ENCODE results near the gene TEX2.
"Not testable (repeated sequence)": the region's sequence is repeated elsewhere in the genome, so short reads cannot be mapped to it uniquely, and the experiment has no call there.

TEX2 gene

DNA sequence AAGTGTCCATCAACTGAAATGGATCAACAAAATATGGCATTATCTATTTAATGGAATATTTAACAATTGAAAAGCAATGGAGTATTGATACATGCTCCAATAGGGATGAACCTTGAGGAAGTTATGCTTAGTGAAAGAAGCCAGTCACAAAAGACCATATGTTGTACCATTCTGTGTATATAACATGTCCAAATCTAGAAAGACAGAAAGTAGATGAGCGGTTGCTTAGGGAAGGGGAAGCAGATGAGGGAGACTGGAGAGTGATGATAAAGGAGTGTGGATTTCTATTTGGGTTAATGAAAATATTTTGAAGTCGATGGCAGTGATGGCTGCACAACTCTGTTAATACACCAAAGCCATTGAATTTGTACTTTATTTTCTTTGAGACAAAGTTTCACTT lies 124.6 kb downstream of the TEX2 start:
- DNase-seq (ENCODE audit: low spot score) = no peak

DNA sequence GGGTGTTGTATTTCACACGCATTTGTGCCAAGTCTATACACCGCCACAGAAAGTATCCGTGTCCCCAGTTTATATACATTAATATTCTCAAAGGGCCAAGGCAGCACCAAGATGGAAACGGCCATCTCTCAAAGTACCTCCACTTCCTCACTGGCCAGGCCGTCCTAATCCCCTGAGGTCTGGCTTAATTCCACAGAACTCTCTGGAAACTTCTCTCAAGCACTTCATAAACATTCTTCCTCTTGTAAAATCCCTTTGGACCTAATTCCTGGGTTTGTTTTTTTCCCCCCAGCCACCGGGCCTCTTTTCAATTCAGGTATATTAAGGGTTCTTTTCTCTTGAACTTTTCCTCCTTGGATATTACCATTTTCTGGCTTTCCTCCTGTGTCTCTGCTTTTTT lies 128.1 kb downstream of the TEX2 start:
- no peak for DNase-seq (ENCODE audit: low spot score)

DNA sequence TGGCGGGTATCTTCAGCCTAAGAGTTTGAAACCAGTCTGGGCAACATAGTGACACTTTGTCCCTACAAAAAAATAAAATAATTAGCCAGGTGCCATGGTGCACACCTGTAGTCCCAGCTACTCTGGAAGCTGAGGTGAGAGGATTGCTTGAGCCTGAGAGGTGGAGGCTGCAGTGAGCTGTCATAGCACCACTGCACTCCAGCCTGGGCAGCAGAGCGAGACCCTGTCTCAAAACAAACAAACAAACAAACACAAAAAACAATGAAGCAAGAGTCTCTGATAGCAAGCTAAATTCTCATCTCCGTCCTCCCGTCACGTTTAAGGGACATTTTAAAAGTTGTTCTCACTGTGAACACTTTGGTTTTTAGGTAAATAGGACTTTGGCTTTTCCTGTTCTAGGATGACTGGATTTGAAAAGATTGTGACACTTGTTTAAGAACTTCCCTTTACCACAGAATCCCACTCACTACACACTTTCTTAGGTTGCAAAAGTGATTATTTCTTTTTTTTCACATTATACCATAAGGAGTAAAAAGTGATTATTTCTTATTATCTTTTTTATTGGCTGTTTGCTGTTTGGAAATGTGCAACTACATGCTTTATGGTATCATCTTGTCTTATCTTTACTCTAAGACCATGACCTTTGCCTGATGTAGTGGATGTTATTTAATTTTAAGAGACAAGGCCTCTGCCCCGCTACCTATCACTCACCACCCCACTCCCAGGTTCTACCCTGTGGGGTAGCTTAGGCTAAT lies 128.7 kb downstream of the TEX2 start:
- DNase-seq (ENCODE audit: low spot score) = no peak

DNA sequence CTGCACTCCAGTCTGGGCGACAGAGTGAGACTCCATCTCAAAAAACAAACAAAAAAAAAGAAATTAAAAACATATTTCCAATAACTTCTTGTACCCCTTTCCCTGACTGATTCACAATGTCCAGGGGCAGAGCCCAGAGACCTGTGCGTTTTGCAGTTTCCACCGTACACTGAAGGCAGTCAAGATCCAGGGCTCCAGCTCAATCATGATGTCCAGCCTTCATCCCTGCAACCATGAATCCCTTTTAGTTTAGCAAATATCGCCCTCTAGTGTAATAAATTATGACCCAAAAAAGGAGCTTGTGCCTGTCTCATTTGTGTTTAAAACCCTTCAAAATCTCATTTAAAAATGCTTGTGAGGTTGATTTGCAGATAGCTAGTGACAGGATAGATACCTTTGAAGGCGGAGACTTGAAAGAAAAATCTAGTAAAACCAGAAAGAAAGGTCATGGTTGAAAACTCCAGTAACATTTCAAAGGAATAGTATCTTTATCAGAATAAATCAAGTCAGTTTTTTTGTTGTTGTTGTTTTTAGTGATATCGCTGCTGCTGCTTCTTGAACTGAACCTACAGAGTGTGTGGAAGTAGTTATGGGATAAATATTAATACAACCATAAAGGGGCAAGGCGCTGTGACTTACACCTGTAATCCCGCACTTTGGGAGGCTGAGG lies 129.4 kb downstream of the TEX2 start:
- peak; percentile 71 for DNase-seq (ENCODE audit: low spot score)

DNA sequence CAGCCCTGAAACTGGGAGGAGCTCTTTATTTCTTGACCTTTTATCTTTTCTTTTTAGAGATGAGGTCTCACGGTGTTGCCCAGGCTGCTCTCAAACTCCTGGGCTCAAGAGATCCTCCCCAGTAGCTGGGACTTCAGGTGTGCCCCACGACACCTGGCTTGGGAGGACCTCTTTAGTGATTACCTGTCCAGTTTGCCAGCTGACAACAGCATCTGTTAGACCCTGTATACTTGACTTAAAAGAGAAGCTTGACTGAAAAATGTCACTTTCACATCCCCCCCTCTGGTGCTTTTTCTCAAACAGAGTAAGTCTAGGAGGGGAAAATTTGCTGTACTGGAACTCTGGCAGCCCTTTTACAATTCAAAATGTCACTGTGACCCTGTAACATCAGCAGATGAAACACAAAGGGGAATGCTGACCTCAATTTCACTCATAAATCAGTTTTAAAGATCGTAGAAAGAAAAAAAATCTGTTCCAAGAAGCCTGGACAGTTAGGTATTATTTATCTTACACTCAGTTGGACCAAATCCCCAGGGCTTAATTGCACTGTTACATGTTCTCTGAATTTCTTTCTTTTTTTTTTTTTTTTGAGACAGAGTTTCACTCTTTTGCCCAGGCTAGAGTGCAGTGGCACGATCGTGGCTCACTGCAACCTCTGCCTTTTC lies 131.3 kb downstream of the TEX2 start:
- DNase-seq (ENCODE audit: low spot score) = no peak

DNA sequence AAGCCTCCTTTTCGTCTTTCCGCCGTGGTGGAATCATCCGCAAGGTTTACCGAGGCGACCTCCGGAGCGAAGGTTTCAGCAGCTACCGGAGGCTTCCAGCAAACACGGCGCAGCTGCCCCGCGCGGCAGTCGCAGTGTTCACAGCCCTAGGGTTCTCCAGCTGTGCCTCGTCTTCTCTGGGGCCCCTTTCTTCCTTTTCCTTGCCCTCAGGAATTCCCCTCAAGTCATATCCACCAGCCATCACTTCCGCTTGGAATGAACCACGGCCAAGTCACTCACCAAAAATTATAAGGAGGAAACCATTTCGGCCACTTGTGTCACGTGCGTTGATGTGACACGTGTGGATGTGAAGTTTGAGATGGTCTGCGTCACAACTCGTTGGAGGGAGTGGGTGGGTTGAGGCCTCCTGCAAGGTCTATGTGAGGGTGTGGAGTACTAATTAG lies 132.5 kb downstream of the TEX2 start:
- DNase-seq (ENCODE audit: low spot score) = no peak

DNA sequence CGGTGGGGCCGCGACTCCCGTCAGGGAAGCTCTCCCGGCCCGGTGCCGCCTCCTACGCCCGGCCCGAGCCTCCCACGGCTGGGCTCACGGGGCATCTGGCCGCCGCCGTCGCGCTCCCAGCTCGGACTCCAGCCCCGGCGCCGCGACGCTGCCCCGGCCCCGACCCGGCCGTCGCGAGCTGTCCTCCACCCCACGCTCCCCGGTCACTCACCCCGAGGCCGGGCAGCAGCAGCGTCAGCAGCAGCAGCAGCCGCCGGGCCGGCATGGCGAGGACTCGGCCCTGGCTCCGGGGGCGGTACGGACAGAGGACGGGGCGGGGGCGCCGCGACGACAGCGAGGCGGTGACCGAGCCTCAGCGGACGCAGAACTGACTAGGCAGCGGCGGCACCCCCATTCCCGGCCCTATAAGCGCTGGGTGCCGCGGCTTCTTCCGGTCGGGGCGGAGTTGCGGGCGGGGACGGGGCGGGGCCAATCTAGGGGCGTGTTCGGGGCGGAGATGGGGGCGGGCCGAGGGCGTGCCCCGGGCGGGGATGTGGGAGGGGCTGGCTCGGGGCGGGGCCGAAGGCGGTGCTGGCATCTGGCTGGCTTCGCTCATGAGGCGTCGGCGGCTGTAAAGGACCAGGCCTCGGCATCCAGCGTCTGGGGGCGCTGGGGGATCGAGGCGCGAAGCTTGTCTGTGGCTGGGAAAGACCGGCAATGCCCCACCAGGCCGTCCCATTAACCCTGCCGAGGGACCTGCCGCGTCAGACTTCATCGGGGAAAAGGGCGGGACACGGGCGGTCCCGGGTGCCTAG lies 133.1 kb downstream of the TEX2 start, which contains the start of gene ERN1:
Gene ERN1, minus strand, starts transcription at position 380 of the 794 bp plus-strand sequence. Its CDS starts 115 bp downstream, at position 265.
- peak; percentile 91 for DNase-seq (ENCODE audit: low spot score)

DNA sequence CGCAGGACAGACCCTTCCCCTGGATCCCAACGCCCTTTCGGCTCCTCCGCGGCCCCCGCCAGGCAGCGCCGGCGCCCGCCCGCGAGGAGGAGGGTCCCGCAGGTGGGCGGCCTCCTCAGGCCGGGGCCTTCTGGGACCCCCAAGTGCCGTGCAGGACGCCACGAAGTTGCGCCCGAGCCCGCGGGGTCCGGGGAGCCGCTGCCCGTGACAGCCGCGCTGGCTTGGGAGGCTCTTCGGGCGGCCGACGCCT lies 133.6 kb downstream of the TEX2 start:
- DNase-seq (ENCODE audit: low spot score) = no peak

DNA sequence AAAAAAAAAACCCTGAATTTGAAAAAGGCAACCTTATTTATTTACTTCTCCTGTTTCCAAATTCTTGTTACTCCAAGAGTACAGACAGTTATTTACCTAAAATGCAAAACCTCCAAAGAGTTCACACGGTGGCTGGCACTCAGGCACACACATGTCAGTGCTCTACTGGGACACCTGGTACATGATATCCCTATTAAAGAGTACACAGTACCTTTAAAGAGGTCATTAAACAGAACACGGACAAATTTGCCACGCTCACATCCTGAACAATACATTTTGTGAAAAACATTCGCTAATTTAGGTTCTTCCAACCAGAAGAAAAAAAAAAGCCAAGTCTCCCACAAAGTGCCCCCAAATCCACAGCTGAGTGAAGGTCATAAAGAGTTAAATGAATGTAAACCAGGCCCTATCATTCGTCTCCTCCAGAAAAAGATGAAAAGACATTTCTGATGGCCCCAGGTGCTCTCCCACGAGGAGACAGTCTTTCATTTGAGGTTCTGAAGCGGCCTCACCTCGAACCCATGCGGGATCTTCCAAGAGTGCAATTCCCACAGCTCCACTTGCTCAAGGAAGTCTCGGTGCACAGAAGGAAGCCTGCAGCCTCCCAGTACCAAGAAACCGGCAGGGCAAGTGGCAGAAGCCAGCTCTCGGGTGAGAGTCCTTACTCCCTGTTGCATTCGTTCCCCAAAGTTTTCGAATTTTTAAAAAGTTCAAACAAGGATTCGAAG lies 134.1 kb downstream of the TEX2 start:
- DNase-seq (ENCODE audit: low spot score) = no peak

DNA sequence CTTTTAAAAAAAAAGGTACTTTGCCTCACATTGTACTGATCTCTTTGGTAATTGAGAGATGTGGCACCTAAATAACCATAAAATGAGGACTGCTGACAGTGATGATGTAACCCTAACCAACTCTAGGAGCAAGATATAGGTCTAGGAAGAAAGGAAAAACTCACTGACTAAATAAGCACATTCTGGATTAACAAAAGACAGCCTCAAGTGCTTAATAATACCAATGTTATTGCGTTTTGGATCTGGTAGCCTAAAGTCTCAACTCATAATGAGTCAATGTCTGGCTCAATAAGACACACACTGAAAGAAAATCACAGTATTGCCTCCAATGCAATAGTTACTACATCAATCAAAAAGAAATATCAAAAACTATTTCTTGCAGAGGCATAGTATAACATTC lies 136.1 kb downstream of the TEX2 start:
- DNase-seq (ENCODE audit: low spot score) = no peak

DNA sequence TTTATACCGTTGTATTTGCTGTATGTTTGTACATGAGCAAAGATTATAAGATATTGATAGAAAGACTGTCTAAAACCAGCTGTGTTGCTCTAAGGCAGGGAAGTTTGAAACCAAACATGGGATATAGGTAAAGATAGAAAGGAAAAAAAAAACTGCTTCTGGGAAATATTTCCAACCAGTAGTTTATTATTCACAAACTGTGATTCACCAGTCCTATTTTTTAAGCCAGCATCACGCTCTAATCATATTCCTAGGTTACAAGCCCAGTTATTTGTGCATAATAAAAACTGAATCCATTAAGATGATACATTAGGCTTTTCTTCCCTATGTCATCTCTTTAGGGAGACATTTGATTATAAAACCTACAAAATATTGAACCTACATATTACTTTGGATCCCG lies 137.1 kb downstream of the TEX2 start:
- no peak for DNase-seq (ENCODE audit: low spot score)

DNA sequence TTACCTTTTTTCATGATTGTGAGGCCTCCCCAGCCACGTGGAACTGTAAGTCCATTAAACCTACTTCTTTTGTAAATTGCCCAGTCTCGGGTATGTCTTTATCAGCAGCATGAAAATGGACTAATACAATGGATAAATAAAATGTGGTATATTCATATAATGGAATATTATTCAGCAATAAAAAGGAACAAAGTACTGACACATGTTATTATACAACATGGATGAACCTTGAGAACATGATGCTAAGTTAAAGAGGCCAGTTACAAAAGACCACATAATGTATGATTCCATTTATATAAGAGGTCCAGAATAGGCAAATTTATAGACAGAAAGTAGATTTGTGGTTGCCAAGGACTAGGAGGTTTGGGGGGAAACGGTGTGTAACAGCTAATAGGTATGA lies 138.5 kb downstream of the TEX2 start:
- no peak for DNase-seq (ENCODE audit: low spot score)

DNA sequence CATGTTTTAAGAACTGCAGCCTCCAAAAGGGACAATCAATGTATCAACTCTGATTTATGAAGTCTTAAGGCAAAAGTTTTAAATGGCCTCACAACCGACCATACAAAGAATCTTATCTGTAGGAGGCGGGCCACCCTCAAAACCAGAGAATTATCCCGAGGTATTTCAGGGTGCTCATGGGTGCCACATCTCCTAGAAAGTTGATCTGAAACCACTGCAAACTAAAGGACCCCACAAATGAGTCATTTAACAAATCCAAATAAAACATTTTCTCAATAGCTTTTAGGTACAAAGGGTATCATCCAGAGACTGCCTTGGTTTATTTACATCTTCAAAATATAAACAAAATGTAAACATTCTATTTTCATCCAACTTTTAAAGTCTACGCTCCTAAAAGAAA lies 139.9 kb downstream of the TEX2 start:
- DNase-seq (ENCODE audit: low spot score) = no peak

DNA sequence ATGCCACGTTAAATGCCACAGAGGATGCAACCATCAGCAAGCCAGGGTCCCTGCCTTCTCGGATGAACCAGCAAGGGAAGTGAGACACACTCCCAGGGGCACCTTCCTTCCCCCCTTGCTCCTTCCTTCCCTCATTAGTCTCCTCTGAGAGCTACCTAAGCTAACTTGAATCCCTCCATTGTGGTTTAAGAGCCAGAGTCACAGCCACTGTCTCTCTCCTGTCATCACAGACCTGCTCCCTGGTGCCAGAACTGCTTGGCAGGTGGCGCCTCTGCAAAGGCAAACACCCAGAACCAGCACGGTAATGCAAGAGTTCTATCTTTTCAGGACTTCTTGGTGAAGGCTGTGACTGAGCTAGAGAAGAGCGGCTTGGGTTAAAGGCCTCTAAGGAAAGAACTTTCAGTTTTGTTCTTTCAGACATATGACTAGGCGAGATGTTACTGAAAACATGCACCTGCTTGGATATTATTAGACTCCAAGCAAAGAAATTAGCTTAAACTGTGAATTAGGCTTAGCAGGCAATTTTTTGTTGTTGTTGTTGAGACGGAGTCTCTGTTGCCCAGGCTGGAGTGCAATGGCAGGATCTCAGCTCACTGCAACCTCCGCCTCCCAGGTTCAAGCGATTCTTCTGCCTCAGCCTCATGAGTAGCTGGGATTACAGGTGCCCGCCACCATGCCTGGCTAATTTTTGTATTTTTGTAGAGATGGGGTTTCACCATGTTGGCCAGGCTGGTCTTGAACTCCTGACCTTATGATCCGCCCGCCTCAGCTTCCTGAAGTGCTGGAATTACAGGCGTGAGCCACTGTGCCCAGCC lies 141.9 kb downstream of the TEX2 start:
- not testable (repeated sequence) for DNase-seq (ENCODE audit: low spot score)

DNA sequence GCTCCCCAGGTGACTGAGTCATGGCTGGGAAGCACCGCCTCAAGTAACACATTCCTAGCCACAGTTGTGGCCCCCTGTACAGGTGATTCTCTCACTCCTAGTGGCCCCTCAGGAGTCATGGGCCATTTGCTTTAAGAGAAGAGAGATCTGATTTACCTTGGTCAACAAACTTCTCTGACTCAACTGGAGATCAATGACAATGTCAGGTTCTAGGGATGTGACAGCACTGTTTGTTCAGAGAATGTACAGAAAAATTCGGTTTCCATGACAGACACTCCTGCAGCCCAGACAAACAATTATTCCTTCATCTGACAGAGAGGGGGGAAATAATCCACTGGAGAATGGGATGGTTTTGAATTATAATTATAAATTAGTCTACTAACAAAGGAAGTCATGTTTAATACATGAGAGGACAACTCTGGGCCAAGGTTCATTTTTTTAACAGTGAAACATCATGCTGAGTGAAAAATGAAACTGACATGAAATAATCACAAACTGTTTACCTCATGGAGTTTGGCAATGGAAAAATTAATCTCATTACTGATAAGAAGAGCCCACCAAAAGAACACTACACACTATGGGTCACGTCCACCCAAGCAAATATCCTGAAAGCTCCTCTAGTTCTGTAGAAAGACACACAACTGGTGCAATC lies 142.8 kb downstream of the TEX2 start:
- DNase-seq (ENCODE audit: low spot score) = no peak

DNA sequence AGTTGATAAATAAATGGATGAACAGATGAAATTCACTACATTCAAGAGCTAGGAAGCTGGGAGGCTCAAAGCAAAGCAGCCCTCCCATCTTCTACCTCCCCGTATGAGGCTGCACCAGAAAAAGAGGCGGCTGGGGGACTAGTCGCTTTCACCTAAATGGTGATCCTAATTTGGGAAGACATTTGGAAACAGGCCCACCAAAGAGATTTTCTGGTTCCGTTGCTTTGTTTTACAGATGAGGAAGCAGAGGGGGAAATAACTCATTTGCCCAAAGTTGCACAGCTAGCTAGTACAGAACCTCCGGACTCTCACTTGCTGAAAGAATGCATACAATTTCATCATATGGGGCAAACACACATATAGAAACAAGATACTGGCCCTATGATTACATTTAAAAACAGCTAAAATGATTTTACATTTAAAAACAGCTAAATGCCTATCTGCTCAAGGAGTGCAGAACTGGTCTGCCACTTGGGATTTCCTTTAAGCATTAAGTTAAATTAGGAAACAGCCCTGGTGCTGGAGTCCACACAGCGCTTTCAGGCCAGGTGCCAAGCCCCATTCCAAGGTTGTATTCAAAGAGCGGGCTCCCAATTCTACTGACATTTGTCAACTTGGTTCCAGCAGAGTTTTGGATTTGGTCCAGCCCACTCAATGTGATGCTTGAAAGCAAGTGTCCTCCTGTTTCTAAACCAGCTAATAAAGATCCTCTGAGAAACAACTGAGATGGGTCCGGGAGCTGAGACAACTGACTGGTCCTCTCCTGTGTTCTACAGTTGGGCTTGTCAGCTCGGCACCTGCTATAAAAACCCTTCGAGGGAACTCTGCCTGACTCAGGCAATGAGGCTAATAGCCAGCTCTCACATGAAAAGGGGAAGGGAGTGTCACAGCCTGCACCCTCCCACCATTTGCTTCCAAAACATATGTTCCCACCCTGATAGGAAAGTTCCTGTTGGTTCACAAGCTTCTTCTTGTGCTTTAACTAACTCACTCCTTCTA lies 144.8 kb downstream of the TEX2 start:
- no peak for DNase-seq (ENCODE audit: low spot score)

DNA sequence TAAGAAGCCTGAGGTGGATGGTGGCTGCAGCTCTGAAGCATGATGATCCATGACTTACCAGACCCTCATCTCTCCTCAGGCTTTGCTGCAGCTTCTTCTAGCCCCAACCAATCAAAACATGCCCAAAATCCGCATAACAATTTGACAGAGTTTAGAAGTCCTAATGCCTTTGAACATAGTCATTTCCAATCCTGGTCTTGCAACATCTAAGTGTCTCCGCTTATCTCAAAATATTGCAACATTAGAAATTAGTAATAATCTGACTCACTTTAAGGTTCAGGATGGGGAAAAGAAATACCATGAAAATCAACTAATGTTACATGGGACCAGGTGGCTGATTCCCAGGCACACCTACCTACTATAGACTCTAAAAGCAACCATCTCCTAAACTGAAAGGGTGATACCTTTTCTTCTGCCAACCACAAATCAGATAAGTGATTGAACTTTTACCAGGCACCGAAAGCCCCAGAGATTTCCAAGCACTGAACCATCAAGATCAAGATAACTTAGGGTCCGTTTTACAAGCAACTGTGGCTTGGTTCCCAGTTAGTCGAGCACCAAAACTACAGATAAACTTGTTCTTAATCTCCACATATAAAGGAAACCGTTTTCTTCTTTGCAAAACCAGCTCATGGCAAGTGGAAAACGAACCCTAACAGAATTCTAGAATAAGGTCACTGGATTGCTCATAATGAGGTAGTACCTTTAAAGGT lies 147.1 kb downstream of the TEX2 start:
- no peak for DNase-seq (ENCODE audit: low spot score)

DNA sequence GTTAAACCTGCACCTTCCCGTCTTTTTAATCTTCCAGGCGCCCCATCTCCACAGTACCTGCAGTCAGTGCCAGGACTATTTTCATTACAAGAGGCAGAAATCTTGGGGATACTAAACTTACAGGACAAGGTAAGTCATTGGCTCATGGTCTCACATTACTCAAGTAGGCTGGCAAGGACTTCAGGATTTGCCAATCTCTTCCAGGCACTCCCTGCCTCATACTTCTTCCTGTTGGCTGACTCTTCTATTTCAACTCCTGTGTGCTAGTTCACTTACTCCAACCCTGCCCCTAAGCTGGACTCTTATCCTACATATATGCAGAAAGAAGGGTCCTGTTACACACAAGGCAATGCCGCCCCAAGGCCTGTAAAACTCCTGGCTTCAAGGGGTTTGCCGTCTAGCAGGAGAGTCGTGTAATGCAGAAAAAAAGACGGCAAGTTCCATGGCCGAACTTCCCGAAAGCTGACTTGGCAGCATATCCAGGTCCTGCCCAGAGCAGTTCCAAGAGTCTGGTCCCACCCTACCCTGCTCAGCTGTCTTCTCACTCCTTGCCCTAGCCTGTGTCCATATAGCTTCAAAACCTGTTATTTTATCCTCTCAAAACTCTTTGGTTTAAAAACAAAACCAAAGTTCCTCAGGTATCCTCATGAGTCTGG lies 147.9 kb downstream of the TEX2 start:
- no peak for DNase-seq (ENCODE audit: low spot score)
